Testis (tissue), 5 donors: Measurements from ENCODE around the gene CD300LD. TPM values are rescaled to one million over a fixed set of nuclear protein-coding genes. Genes with fewer than 3 reads are reported as not detected.

Experiments used
- DNase-seq: peaks from one replicate; pipeline ENCODE4 v3.0.0-alpha.2; 2019
- H3K27ac ChIP-seq, 2 donors: fragments of 200-600 bp; sonication (generic); one replicate each; pipeline ENCODE4 v1.5.1; 2019
- H3K27me3 ChIP-seq: fragments of 200-600 bp; sonication (generic); one replicate; pipeline ENCODE4 v1.5.1; 2019
- H3K36me3 ChIP-seq: fragments of 200-600 bp; sonication (generic); one replicate; pipeline ENCODE4 v1.5.1; 2017; ENCODE audit warnings: low read depth; ENCODE audit errors: missing control alignments
- H3K4me1 ChIP-seq: fragments of 200-600 bp; sonication (generic); one replicate; pipeline ENCODE4 v1.5.1; 2019
- H3K4me3 ChIP-seq, 2 donors: fragments of 200-600 bp; sonication (generic); one replicate each; pipeline ENCODE4 v1.5.1; 2017 to 2019
- H3K9me3 ChIP-seq: fragments of 200-600 bp; sonication (generic); one replicate; pipeline ENCODE4 v1.5.1; 2017
- CTCF ChIP-seq, 3 experiments: fragments of 450-650 bp in 2 of 3; fragments of 200-600 bp in 1 of 3; sonication (generic) in 1 of 3; IDR thresholded peaks; one replicate each; pipeline ENCODE4 v1.5.1; 2016 to 2019; ENCODE audit warnings: antibody characterized with exemption in 3 of 3, mild to moderate bottlenecking in 2 of 3, moderate library complexity in 1 of 3
- POLR2A ChIP-seq: fragments of 450-650 bp; IDR thresholded peaks from one replicate; pipeline ENCODE4 v1.6.1; 2017; ENCODE audit warnings: antibody characterized with exemption, mild to moderate bottlenecking, moderate library complexity
- WGBS, 2 donors: methylation state at CpG; one replicate each; pipeline ENCODE4 v1.1.5; 2018; 5-methylcytosine and 5-hydroxymethylcytosine counted together
- intact Hi-C: fragments of 100-400 bp; cut with DNase I; formaldehyde crosslinking; loops from one replicate; pipeline ENCODE4 v1.15.1; 2023; ENCODE audit warnings: low total_unique reads
- long read RNA-seq, 2 donors: transcript quantifications; one replicate each; lab custom pipeline, GENCODE V29; 2026
- polyA plus RNA-seq: library from polyadenylated mRNA; stranded (reverse); fragments of 350-450 nt; fragmentation: Illumina TruSeq; extraction: RNeasy Lipid Tissue Mini Kit (QIAGEN cat#74804); gene quantifications from one replicate; pipeline ENCODE4 v1.2.3, GENCODE V29; 2014; ENCODE audit warnings: low read depth, low replicate concordance; ENCODE audit not compliant: insufficient read depth
- total RNA-seq, 2 donors: library from RNA; depleted of rRNA; stranded (reverse); fragments of >200 nt; gene quantifications; one replicate each; pipeline ENCODE4 v1.2.3, GENCODE V29; 2016

Gene CD300LD
- total RNA-seq = not detected
- polyA plus RNA-seq = 0.41 TPM
- long read RNA-seq, donor 1 = 0 reads
- long read RNA-seq, donor 2 = 0 reads

- H3K27ac ChIP-seq = no peak within 1 kb of the TSS
- H3K27me3 ChIP-seq = no peaks in the 10 kb centered on the region
- H3K4me1 ChIP-seq = no peaks in the 10 kb centered on the region
- 77 to 86% methylated on average over 14 of the region's 14 CpGs for WGBS, 2 donors
- intact Hi-C loops = no loop called here
- TF ChIP-seq POLR2A (no peak), CTCF (IDR thresholded peaks at IDR 0.05) (no peak)
- no peaks in the 10 kb centered on the region for H3K36me3 ChIP-seq
- H3K9me3 ChIP-seq = no peaks in the 10 kb centered on the region
- H3K4me3 ChIP-seq = no peak within 1 kb of the TSS
- DNase-seq = no peak
Measured at GRCh38 chr17:74592087-74592990, at the start of gene CD300LD. Gene CD300LD (minus strand): TSS chr17:74592283. CDS start chr17:74592202, 81 bp downstream.

- Histone ChIP-seq H3K4me1 (no peaks in the 10 kb centered on the region), H3K9me3 (no peaks in the 10 kb centered on the region), H3K36me3 (no peaks in the 10 kb centered on the region), H3K27ac (no peak overlapping the region), H3K27me3 (no peaks in the 10 kb centered on the region), H3K4me3 (no peak overlapping the region)
- TF ChIP-seq POLR2A (no peak), CTCF (IDR thresholded peaks at IDR 0.05) (no peak)
- 79 to 81% methylated on average over 6 of the region's 6 CpGs for WGBS, 2 donors
- no peak for DNase-seq
- intact Hi-C loops = no loop called here
Measured at GRCh38 chr17:74641224-74641957, 49.3 kb upstream of the CD300LD start.

GRCh38 chr17:74639704-74640151 is 47.6 kb upstream of the CD300LD start:
- Histone ChIP-seq H3K4me3 (no peak overlapping the region), H3K27me3 (no peaks in the 10 kb centered on the region), H3K36me3 (no peaks in the 10 kb centered on the region), H3K9me3 (no peaks in the 10 kb centered on the region), H3K27ac (no peak overlapping the region), H3K4me1 (no peaks in the 10 kb centered on the region)
- 81 to 84% methylated on average over 10 of the region's 10 CpGs for WGBS, 2 donors
- DNase-seq = no peak
- TF ChIP-seq CTCF (IDR thresholded peaks at IDR 0.05) (no peak), POLR2A (no peak)
- intact Hi-C loops = no loop called here

GRCh38 chr17:74637926-74638325 is 45.8 kb upstream of the CD300LD start:
- intact Hi-C loops = no loop called here
- no peaks in the 10 kb centered on the region for H3K27me3 ChIP-seq
- H3K4me1 ChIP-seq = no peaks in the 10 kb centered on the region
- TF ChIP-seq CTCF (IDR thresholded peaks at IDR 0.05) (no peak), POLR2A (no peak)
- no peaks in the 10 kb centered on the region for H3K36me3 ChIP-seq
- no peak overlapping the region for H3K4me3 ChIP-seq
- no peaks in the 10 kb centered on the region for H3K9me3 ChIP-seq
- H3K27ac ChIP-seq = no peak overlapping the region
- DNase-seq = no peak
- WGBS, 2 donors = 35 to 39% methylated on average over 2 of the region's 2 CpGs
